ENCODE data around the gene CSF1R. TPM values are rescaled to one million over a fixed set of nuclear protein-coding genes. Genes with fewer than 3 reads are reported as not detected.

CSF1R gene
- polyA plus RNA-seq, 2 of the 4 experiments (the other 2 are of a cell fraction), result 0.06 TPM; not detected in 1

DNA sequence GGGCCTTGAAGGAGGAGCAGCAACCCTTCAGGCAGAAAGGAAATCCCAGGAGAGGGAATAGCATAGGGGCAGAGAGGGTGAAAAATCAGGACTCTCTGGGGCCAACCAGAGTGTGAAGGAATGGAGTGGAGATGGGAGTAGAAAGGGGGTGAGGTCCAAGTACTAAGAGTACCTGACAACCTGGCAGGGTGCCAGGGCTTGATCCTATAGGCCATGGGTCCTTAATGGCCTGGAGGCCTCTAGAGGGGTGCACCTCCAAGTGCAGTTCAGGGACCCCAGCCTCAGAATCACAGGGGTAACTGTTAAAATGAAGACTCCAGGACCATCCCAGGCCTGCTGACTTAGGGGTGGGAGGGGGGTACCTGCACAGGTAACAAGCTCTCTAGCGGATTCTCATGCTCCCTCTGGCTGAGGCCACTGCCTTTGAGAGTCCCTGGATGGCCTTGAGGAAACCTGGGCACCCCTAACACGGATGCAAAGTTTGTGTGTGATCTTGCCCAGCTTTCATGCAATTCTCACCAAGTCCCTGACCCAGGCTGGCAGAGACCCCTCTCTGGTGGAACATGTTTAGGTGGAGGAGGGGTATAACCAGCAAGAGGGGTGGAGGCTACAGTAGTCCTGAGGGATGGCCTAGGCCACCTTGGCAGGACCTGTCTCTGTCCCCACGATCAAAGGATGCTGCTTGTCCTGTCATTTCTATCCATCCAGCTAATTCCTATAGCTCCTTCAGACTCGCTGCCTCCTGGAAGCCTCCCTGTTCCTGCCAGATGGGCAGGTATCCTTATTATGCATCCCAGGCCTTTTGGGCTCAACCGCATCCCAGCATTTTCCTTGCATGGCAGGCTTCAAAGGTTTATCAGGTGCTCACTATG is 17.6 kb upstream of the CSF1R start:
- CTCF ChIA-PET, result interaction anchor here (1.1 to 2.5 kb wide), 3 partner anchors 10 to 269 kb away, joined by 3 to 10 read pairs (median 3); no protein-coding TSS in a partner anchor
- DNase-seq (ENCODE audit: low read depth in 1 of 2, low spot score in 1 of 2), result no peak
- POLR2A ChIA-PET, result no interaction called here
- Histone ChIP-seq H3K9me3 (no peaks in the 10 kb centered on the region), H3K4me1 (no peaks in the 10 kb centered on the region), H3K4me3 (no peak overlapping the region), H3K4me2 (no peak overlapping the region), H3K27ac (no peak overlapping the region)
- no peak for FAIRE-seq
- ATAC-seq, result no peak
- 66% methylated on average over 5 of the region's 5 CpGs for WGBS (ENCODE audit: missing lambda C conversion rate)
- TF ChIP-seq, protein P1, sequence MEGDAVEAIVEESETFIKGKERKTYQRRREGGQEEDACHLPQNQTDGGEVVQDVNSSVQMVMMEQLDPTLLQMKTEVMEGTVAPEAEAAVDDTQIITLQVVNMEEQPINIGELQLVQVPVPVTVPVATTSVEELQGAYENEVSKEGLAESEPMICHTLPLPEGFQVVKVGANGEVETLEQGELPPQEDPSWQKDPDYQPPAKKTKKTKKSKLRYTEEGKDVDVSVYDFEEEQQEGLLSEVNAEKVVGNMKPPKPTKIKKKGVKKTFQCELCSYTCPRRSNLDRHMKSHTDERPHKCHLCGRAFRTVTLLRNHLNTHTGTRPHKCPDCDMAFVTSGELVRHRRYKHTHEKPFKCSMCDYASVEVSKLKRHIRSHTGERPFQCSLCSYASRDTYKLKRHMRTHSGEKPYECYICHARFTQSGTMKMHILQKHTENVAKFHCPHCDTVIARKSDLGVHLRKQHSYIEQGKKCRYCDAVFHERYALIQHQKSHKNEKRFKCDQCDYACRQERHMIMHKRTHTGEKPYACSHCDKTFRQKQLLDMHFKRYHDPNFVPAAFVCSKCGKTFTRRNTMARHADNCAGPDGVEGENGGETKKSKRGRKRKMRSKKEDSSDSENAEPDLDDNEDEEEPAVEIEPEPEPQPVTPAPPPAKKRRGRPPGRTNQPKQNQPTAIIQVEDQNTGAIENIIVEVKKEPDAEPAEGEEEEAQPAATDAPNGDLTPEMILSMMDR (IDR thresholded peaks at IDR 0.05), result no peak
- TF ChIP-seq ZFP36 (IDR thresholded peaks at IDR 0.05; ENCODE audit: borderline replicate concordance, partially characterized antibody), result no peak
- TF ChIP-seq EHMT2 (IDR thresholded peaks at IDR 0.05; ENCODE audit: low read depth), result no peak
- no peak for TF ChIP-seq CBX8 (IDR thresholded peaks at IDR 0.05)
- no peak for TF ChIP-seq E2F6 (IDR thresholded peaks at IDR 0.05; ENCODE audit: borderline replicate concordance, low read depth)

DNA sequence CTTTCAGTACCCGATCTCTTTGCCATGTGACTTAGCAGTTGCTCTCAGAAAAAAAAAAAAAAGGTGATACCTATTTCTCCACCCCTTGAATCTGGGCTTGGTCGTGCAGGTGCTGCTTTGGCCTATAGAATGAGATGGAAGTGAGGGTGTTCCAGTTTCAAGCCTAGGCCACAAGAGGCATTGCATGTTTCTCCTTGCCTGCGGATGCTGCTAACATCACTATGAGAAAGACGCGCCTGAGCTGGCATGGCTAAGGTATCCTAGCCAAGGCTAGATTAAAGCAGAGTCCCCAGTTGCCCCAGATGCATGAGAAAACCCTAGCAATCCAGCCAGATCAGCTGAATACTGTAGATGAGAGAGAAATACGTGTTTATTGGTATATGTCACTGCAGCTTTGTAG is 14.7 kb upstream of the CSF1R start:
- TF ChIP-seq BCL3 (IDR thresholded peaks at IDR 0.05) (no peak), HOXA7 (CRISPR knock-in tag; IDR thresholded peaks at IDR 0.05) (no peak)
- no peak overlapping the region for H3K27ac ChIP-seq
- H3K4me1 ChIP-seq, result no peaks in the 10 kb centered on the region
- H3K9me3 ChIP-seq, result no peaks in the 10 kb centered on the region
- CTCF ChIA-PET, result interaction anchor here (0.7 to 1.0 kb wide), 2 partner anchors 17 to 40 kb away, joined by 3 read pairs; no protein-coding TSS in a partner anchor
- no peak for DNase-seq (ENCODE audit: low read depth in 1 of 2, low spot score in 1 of 2)
- no peak for FAIRE-seq
- POLR2A ChIA-PET, result no interaction called here
- 58% methylated on average over 6 of the region's 6 CpGs for WGBS (ENCODE audit: missing lambda C conversion rate)
- ATAC-seq, result peak; percentile 52 to 62; a peak in 4 of 6 replicates
- H3K4me2 ChIP-seq, result no peak overlapping the region
- H3K4me3 ChIP-seq, result no peak overlapping the region

DNA sequence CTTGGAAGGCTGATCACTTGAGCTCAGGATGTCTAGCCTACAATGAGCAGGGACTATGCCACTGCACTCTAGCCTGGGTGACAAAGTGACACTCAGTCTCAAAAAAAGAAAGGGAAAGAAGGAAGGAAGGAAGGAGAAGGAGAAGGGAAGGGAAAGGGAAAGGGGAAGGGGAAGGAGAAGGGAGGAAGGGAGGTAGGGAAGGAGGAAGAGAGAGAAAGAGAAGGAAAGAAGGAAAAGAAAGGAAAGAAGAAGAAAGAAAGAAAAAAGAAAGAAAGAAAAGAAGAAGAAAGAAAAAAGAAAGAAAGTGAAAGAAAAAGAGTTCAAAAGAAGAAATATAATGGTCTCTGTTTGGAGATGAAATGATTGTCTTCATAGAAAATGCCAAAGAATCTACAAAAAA is 10.8 kb upstream of the CSF1R start:
- ChIA-PET CTCF (no interaction called here), POLR2A (no interaction called here)
- no peak overlapping the region for H3K4me2 ChIP-seq
- no peak for TF ChIP-seq RARB (CRISPR knock-in tag; IDR thresholded peaks at IDR 0.05)
- no peak for TF ChIP-seq EP300 (IDR thresholded peaks at IDR 0.05)
- FAIRE-seq, result no peak
- H3K4me1 ChIP-seq, result no peaks in the 10 kb centered on the region
- ATAC-seq, result no peak
- H3K27ac ChIP-seq, result no peak overlapping the region
- no peak overlapping the region for H3K4me3 ChIP-seq
- H3K9me3 ChIP-seq, result no peaks in the 10 kb centered on the region
- DNase-seq (ENCODE audit: low read depth in 1 of 2, low spot score in 1 of 2), result no peak

GRCh38 chr5:150092159-150092787 is 5.9 kb upstream of the CSF1R start:
- Histone ChIP-seq H3K9me3 (no peaks in the 10 kb centered on the region), H3K4me1 (no peaks in the 10 kb centered on the region), H3K4me3 (no peak overlapping the region), H3K27ac (no peak overlapping the region), H3K4me2 (no peak overlapping the region)
- ChIA-PET POLR2A (no interaction called here), CTCF (interaction anchor here (0.6 to 1.3 kb wide), 3 partner anchors 11 to 258 kb away, joined by 3 to 4 read pairs (median 3); no protein-coding TSS in a partner anchor)
- FAIRE-seq (no peak), ATAC-seq (no peak), DNase-seq (ENCODE audit: low read depth in 1 of 2, low spot score in 1 of 2) (no peak)
- WGBS (ENCODE audit: missing lambda C conversion rate), result 47% methylated on average over 3 of the region's 3 CpGs
- TF ChIP-seq PHF8 (IDR thresholded peaks at IDR 0.05; ENCODE audit: borderline replicate concordance, low read depth) (no peak), ZFP36 (IDR thresholded peaks at IDR 0.05; ENCODE audit: borderline replicate concordance, partially characterized antibody) (no peak), POLR2AphosphoS2 (conservative IDR thresholded peaks at IDR 0.05; ENCODE audit: low read length) (no peak), KDM1A (IDR thresholded peaks at IDR 0.05; ENCODE audit: low read depth) (no peak)

Measured in A549 (cell line).